DMS153 treated with DMSO at 0.1 percent for 48 hours (cell line): ENCODE data around the gene TRANK1.
A peak's percentile ranks its signal among the peaks of the same experiment; 100 is the strongest.
"Not testable (repeated sequence)": the region's sequence is repeated elsewhere in the genome, so short reads cannot be mapped to it uniquely, and the experiment has no call there.

ENCODE experiments used
- DNase-seq: peaks from one replicate; lab custom pipeline; 2025; ENCODE audit not compliant: unreplicated experiment; lab: John Stamatoyannopoulos, UW

TRANK1 gene

DNA sequence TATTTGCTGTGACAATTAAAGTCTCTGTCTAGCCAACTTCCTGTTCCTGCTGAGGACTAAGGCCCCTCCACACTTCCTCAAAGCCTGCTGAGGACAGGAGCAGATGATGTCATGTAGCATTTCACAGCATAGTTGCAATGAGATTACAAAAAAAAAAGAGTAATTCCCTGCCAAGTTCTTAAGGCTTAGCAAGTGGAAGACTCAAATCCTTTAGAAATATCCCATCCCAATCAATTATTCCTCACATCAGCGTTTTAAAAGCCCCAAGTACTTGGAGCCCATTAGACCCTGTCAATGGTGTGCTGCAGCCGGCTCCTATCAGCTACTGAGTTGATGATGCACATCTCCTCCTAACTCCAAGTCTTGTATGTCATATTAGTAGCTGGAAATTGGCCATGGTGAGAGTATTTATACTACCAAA is 51.7 kb downstream of the TRANK1 start:
- no peak for DNase-seq

DNA sequence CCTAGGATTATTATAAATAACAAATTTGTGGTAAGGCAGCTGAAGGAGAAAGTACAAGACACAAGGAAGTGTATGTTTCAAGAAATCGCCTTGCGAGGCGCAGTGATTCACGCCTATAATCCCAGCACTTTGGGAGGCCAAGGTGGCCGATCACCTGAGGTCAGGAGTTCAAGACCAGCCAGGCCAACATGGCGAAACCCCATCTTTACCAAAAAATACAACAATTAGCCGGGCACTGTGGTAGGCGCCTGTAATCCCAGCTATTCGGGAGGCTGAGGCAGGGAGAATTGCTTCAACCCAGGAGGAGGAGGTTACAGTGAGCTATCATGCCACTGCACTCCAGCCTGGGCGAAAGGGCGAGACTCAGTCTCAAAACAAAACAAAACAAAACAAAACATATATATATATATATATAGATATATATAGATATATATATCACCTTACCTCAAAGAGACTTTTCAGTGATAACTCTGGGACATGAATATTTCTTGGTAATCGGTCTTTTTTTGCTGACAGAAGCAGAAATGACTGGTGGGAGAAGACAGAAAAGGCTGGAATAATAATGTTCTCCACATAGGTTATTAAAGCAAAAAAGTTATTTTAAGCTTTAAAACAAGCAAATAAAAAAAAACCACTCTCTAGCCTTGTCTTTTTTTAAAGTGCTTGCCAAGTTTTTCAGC is 52.3 kb downstream of the TRANK1 start:
- DNase-seq = no peak

DNA sequence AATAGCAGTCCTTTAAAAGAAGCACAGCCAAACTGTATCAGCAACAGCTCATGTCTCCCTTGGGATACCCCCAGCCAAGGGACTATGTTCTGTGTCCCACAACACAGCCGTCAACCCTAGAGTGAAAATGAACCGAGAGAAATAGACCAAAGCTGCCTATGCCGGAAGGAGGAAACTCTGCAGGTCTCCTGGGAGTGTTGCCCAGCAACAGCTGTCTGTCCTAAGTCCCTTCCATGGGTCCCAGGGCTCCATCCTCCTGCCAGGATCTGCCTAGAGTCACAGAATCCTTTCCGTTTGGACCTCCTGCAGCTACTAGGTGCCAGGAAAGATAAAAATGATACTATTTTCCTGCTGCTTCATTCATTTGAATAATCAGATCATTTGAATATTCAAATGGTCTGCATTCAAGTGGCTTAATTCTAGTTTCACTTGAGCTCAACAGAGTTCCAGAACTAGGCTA is 53.1 kb downstream of the TRANK1 start:
- DNase-seq = no peak

- DNase-seq = not testable (repeated sequence)
Measured at GRCh38 chr3:36891097-36891496, 53.8 kb downstream of the TRANK1 start.

- DNase-seq = no peak
Measured at GRCh38 chr3:36890261-36890660, 54.6 kb downstream of the TRANK1 start.

- no peak for DNase-seq
Measured at GRCh38 chr3:36881735-36882134, 63.1 kb downstream of the TRANK1 start.

GRCh38 chr3:36879842-36880241 is 65.0 kb downstream of the TRANK1 start:
- not testable (repeated sequence) for DNase-seq

DNA sequence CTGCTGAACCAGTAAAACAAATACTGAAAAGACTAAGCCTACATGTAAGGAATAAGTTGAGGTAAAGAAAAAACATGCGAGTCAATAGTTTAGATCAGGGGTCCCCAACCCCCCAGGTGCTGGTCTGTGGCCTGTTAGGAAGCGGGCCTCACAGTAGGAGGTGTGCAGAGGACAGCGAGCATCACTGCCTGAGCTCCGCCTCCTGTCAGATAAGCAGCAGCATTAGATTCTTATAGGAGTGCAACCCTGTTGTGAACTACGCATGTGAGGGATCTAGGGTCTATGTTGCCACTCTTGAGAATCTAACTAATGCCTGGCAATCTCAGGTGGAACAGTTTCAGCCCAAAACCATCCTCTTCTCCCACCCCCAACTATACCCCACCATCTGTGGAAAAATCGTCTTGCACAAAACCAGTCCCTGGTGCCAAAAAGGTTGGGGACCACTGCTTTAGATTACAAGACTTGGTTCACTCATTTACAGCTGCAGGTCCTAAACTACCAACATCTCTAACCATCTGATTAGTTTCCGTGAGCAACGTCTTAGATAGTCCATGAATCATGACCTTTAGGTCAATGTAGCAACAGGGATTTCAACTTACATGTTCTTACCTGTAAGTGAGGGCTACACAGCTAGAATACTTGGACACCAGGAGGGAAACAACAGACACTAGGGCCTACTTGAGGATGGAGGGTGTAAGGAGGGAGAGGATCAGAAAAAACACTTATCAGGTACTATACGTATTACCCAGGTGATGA is 66.7 kb downstream of the TRANK1 start:
- DNase-seq = no peak

- DNase-seq = no peak
Measured at GRCh38 chr3:36876181-36876936, 68.5 kb downstream of the TRANK1 start.

DNA sequence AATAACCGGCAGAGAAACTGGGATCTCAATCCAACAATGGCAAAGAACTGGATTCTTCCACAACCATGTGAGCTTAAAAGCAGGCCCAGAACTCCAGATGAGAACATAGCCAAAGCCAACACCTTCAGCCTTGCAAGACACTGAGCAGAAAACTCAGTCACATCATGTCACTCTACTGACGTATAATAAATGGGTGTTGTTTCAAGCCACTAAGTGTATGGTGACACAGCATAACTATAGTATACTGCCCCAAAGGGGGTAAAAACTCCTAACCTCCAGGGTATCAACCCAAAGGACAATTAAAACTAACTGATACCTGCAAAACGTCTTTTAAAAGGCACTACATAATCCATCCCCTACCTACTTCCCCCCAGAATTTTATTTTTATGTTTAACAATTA is 69.5 kb downstream of the TRANK1 start:
- DNase-seq = no peak

DNA sequence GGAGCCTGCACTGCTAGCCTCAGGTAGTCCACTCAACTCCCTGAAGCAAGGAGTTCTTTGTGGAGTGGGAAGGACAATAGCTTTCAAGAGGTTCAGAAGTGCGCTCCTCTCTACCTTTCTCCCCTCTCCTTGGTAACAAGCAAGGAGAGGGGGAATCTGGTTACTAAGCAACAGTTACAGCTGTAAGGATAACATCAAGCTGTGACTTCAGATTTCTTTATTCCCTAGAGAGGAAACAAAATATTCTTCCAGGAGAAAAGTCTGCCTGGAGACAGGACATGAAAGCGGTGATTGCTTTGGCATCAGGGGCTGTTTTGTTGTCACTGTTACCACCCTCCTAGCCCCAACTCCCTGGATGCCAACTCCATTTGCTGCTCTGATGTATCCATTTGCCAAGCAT is 70.4 kb downstream of the TRANK1 start:
- no peak for DNase-seq

DNA sequence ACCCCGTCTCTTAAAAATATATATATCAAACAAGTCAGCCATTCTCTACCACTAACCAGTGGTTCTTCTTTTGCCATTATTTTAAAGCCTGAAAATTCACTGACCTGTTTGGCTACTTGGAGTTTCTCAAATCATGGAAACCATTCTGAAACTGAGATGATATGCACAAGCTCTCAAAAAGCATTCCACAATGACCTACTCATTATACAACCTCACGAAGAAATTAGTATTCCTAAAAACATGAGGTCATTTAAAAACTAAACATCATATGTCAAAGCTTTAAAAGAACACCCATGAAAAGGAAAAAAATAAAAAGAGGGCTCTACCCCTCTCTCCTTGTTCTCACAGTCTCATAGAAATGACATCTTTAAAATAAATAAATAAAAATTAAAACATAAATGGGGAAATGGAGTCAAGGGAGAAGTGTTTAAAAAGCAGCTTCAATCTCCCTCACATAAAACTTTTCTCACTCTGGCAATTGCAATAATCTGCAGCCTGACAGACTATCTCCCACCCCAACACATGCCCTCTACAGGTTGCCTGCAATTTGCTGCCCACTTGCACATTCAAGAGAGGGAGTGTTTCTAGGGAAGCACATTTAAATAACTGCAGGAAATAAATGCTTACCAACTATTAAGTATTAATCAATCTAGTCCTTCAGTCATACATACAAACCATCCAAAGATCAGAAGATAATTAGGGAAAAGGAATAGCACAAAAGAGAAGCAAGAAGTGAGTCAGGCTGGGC is 73.3 kb downstream of the TRANK1 start:
- DNase-seq = no peak

DNA sequence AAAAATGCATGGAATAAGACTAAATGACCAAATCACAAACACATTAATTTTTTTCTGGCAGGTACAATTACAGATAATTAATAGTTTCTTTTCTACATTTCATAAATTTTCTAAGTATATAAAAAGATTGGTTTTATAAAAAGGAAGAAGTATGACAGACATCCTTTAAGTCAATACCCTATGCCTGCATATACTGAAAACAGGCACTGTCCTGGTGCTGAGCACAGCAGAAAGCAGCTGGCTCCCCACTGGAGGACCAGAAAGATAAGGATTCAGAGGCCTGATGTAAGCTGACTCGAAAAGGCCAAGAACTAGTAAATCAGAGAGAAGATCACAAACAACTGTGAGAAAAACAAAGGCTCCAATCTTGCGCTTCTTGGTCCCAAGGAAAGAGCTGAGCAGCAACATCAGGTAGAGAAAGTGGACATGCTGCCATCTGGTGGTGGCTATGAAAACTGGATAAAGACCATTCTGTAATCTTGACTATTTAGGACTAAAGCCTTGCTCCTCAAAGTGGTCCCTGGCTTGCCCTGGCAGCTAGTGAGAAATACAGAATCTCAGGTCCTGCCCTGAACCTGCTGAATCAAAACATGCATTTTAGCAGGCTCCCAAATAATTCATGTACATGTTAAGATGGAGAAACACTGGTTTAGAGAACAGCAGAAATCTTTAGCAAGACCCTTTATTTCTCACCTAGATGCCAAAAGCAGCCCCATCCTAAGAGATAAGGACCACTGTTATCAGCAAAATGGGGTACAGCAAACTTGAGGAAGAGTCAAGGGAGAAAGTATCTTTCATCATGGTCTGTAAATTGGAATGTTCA is 76.0 kb downstream of the TRANK1 start:
- peak; percentile 16 for DNase-seq

- no peak for DNase-seq
Measured at GRCh38 chr3:36867810-36868209, 77.0 kb downstream of the TRANK1 start.

DNA sequence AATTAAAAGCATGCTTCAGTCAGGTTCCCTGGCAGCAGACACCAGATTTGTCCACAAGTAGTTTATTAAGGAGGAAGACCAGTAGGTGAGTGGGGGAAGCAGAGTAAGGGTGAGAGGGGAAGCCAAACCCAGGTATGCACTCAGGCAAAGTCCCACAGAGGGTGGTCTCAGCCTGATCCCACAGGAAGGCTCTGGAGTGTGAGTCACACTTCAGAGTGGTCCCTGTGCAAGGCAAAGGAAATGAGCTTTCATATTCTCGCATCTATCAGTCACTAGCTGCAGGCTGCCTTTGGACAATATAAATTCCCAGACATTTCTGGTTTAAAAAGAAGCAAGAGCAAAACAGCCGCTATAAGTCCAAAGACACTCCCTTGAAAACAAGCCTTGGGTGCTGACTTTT is 78.5 kb downstream of the TRANK1 start:
- no peak for DNase-seq

- no peak for DNase-seq
Measured at GRCh38 chr3:36864180-36865053, 80.4 kb downstream of the TRANK1 start.

GRCh38 chr3:36862076-36862755 is 82.6 kb downstream of the TRANK1 start:
- no peak for DNase-seq

DNA sequence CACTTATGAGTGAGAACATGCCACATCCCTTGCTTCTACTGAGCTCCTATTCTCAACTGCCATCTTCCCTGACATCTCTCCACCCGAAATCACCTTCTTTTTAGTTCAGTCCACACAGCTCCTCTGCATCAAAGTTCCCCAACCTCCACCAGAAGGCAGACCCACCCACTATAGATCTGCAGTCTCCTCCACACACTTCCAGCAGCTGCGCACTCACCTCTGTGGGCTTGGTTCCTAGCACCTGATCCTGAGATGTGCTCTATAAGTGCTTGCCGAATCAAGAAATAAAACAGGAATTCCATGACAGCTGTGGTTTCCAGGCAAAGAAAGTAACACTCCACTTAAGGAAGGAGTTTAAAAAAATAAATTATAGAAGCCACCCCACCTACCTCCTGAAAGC is 85.4 kb downstream of the TRANK1 start:
- no peak for DNase-seq

GRCh38 chr3:36852071-36852470 is 92.8 kb downstream of the TRANK1 start:
- DNase-seq = no peak
